Gastrocnemius medialis (tissue), 4 donors: Measurements from ENCODE around the gene ZG16B. TPM values are rescaled to one million over a fixed set of nuclear protein-coding genes. Genes with fewer than 3 reads are reported as not detected.

Experiments used
- ATAC-seq, 2 donors: fragments of 150-250 bp; one replicate each; pipeline ENCODE4 v1.9.1; 2016
- DNase-seq, 2 donors: peaks; one replicate each; pipeline ENCODE4 v3.0.0-alpha.2; 2019
- H3K27ac ChIP-seq, 4 donors: fragments of 200-600 bp; sonication (generic); 1 replicate in 1 of 4; 2 replicates in 3 of 4; pipeline ENCODE4 v1.5.1; 2016 to 2018; ENCODE audit warnings: mild to moderate bottlenecking in 2 of 4, moderate library complexity in 1 of 4
- H3K27me3 ChIP-seq, 3 donors: fragments of 200-600 bp; sonication (generic) in 2 of 3; 1 replicate in 1 of 3; 2 replicates in 2 of 3; pipeline versions ENCODE4 v1.5.1 to v1.6.0; 2016 to 2019; ENCODE audit warnings: mild to moderate bottlenecking in 1 of 3, moderate library complexity in 1 of 3
- H3K36me3 ChIP-seq, 2 donors: fragments of 200-600 bp; sonication (generic) in 1 of 2; one replicate each; pipeline ENCODE4 v1.5.1; 2017 to 2018
- H3K4me1 ChIP-seq, 2 donors: fragments of 200-600 bp; sonication (generic) in 1 of 2; one replicate each; pipeline ENCODE4 v1.5.1; 2016 to 2017; ENCODE audit warnings: mild to moderate bottlenecking in 2 of 2
- H3K4me3 ChIP-seq, 4 donors: fragments of 200-600 bp; sonication (generic) in 3 of 4; 1 replicate in 1 of 4; 2 replicates in 3 of 4; pipeline ENCODE4 v1.5.1; 2016 to 2019; ENCODE audit warnings: mild to moderate bottlenecking in 2 of 4
- H3K9me3 ChIP-seq, 3 donors: fragments of 200-600 bp; sonication (generic) in 2 of 3; 1 replicate in 1 of 3; 2 replicates in 2 of 3; pipeline ENCODE4 v1.5.1; 2016 to 2019
- CTCF ChIP-seq, 5 experiments: fragments of 450-650 bp in 3 of 5; fragments of 200-600 bp in 2 of 5; sonication (generic) in 2 of 5; IDR thresholded peaks in 4 of 5; conservative IDR thresholded peaks in 1 of 5; 1 replicate in 4 of 5; 2 replicates in 1 of 5; pipeline ENCODE4 v1.5.1; 2016 to 2019; ENCODE audit warnings: antibody characterized with exemption in 5 of 5, mild to moderate bottlenecking in 3 of 5, moderate library complexity in 3 of 5
- POLR2A ChIP-seq, 2 donors: fragments of 450-650 bp; IDR thresholded peaks; one replicate each; pipeline ENCODE4 v1.6.1; 2017; ENCODE audit warnings: antibody characterized with exemption in 2 of 2, mild to moderate bottlenecking in 2 of 2, moderate library complexity in 2 of 2
- in situ Hi-C, 4 donors: fragments of 200-750 bp; cut with MboI; loops; one replicate each; pipeline versions ENCODE4 v1.15.0 to v1.8.0; 2017; ENCODE audit warnings: low sequenced_read_pairs in 4 of 4
- intact Hi-C: fragments of 100-400 bp; cut with DNase I; formaldehyde crosslinking; loops from one replicate; pipeline ENCODE4 v1.15.1; 2023; ENCODE audit warnings: low total_unique reads
- total RNA-seq, 4 donors: library from RNA; depleted of rRNA; stranded (reverse); fragments of >200 nt; gene quantifications; one replicate each; pipeline versions ENCODE4 v1.1.0 to v1.2.3, GENCODE V29; 2016

The ZG16B gene
- total RNA-seq, 4 donors from 2014 or later: not detected

DNA sequence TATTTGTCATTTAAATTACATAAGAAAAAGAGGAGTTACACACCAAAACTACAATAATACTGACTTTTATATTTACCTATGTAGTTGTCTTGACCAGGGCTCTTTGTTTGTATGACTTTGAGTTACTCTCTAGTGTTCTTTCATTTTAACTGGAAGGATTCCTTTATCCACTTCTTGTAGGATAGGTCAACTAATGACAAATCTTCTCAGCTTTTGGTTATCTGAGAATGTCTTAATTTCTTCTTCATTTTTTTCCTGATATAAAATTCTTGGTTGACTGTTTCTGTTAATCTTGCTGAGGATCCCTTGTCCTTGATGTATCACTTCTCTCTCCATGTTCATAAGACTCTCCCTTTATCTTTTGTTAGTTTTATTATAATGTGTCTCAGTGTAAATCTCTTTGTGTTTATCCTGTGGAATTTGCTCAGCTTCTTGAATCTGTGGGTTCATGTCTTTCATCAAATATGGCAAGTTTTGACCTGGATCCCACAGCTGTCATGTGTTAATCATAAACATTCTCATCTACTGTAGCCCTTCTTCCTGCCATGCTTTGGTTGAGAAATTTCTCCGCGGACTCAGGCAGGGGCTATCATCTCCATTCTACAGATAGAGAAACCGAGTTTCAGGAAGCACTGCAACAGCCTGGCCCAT is 26.4 kb upstream of the ZG16B start:
- DNase-seq (no peak), ATAC-seq (no peak)
- TF ChIP-seq CTCF (IDR thresholded peaks at IDR 0.05 in 4 of 5, conservative IDR thresholded peaks at IDR 0.05 in 1 of 5) (no peak), POLR2A (IDR thresholded peaks at IDR 0.05) (no peak)
- peaks cover 0 to 13% (median 0%) of the 10 kb centered on the region in 3 donors for H3K27me3 ChIP-seq
- H3K4me3 ChIP-seq: no peak overlapping the region
- H3K9me3 ChIP-seq: peaks cover 0 to 12% (median 6%) of the 10 kb centered on the region in 3 donors
- no peaks in the 10 kb centered on the region for H3K36me3 ChIP-seq
- in situ Hi-C loops: no loop called here
- H3K27ac ChIP-seq: no peak overlapping the region
- no peaks in the 10 kb centered on the region for H3K4me1 ChIP-seq
- intact Hi-C loops: no loop called here

DNA sequence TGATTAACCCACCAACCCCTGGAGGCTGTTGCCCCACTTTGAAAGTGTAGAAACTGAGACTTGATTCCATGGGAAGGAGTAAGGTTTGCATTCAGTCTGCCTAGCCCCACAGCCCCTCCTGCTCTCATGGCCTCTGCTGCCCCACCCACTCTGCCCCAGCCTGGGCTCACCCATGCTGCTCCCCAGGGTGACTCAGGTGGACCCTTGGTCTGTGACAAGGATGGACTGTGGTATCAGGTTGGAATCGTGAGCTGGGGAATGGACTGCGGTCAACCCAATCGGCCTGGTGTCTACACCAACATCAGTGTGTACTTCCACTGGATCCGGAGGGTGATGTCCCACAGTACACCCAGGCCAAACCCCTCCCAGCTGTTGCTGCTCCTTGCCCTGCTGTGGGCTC is 25.4 kb upstream of the ZG16B start:
- no peak for ATAC-seq
- Histone ChIP-seq H3K4me3 (no peak overlapping the region), H3K36me3 (no peaks in the 10 kb centered on the region), H3K9me3 (peaks cover 0 to 12% (median 6%) of the 10 kb centered on the region in 3 donors), H3K27me3 (peaks cover 0 to 13% (median 0%) of the 10 kb centered on the region in 3 donors), H3K4me1 (no peaks in the 10 kb centered on the region), H3K27ac (no peak overlapping the region)
- DNase-seq: no peak
- intact Hi-C loops: no loop called here
- in situ Hi-C loops: no loop called here
- TF ChIP-seq CTCF (IDR thresholded peaks at IDR 0.05 in 4 of 5, conservative IDR thresholded peaks at IDR 0.05 in 1 of 5) (no peak), POLR2A (IDR thresholded peaks at IDR 0.05) (no peak)

GRCh38 chr16:2806286-2806685 is 23.8 kb upstream of the ZG16B start:
- in situ Hi-C loops (no loop called here), intact Hi-C loops (no loop called here)
- TF ChIP-seq POLR2A (IDR thresholded peaks at IDR 0.05) (no peak), CTCF (IDR thresholded peaks at IDR 0.05 in 4 of 5, conservative IDR thresholded peaks at IDR 0.05 in 1 of 5) (no peak)
- no peak for ATAC-seq
- no peak for DNase-seq
- no peak overlapping the region for H3K27ac ChIP-seq
- peaks cover 0 to 13% (median 0%) of the 10 kb centered on the region in 3 donors for H3K27me3 ChIP-seq
- no peaks in the 10 kb centered on the region for H3K36me3 ChIP-seq
- no peaks in the 10 kb centered on the region for H3K4me1 ChIP-seq
- peaks cover 0 to 12% (median 6%) of the 10 kb centered on the region in 3 donors for H3K9me3 ChIP-seq
- no peak overlapping the region for H3K4me3 ChIP-seq

DNA sequence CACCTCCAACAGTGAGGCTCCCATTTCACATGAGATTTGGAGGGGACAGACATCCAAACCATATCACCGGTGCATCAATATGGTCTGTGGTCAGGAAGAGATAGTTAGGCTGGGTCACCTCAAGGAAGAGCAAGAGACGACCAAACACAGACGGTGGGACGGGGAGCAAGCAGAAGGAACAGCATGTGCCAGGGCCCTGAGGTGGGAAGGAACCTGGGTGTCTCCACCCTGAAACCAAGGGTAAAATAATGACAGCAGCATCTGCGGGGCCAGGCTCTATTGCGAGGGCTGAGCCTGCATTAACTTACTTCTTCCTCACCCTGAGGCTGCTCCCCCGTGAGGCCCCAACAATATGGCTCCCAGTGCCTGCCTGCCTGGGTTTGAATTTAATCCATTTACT is 21.9 kb upstream of the ZG16B start:
- DNase-seq: no peak
- H3K4me1 ChIP-seq: peaks cover 0 to 10% of the 10 kb centered on the region in 2 donors
- intact Hi-C loops (no loop called here), in situ Hi-C loops (no loop called here)
- TF ChIP-seq POLR2A (IDR thresholded peaks at IDR 0.05): no peak
- TF ChIP-seq CTCF (IDR thresholded peaks at IDR 0.05 in 4 of 5, conservative IDR thresholded peaks at IDR 0.05 in 1 of 5): no peak
- ATAC-seq: no peak
- H3K9me3 ChIP-seq: peaks cover 0 to 12% (median 6%) of the 10 kb centered on the region in 3 donors
- no peak overlapping the region for H3K4me3 ChIP-seq
- H3K36me3 ChIP-seq: no peaks in the 10 kb centered on the region
- H3K27me3 ChIP-seq: peaks cover 0 to 13% (median 0%) of the 10 kb centered on the region in 3 donors
- no peak overlapping the region for H3K27ac ChIP-seq
